ENCODE results near the gene TMEM59L. TPM values are rescaled to one million over a fixed set of nuclear protein-coding genes. Genes with fewer than 3 reads are reported as not detected.
A peak's percentile ranks its signal among the peaks of the same experiment; 100 is the strongest.

TMEM59L gene
- total and polyA plus RNA-seq, 9 of the 15 experiments (the other 6 are each of a cell fraction or from before 2014, with no cell fraction given) = 0.37 TPM; not detected in 8

GRCh38 chr19:18654469-18654868, 41.8 kb downstream of the TMEM59L start (continued):
- TF ChIP-seq RCOR1 (IDR thresholded peaks at IDR 0.05; ENCODE audit: borderline replicate concordance in 1 of 2, low read depth in 2 of 2, low read length in 2 of 2) (no peak), ZSCAN29 (IDR thresholded peaks at IDR 0.05) (no peak), ZEB2 (IDR thresholded peaks at IDR 0.05) (no peak), MBD2 (IDR thresholded peaks at IDR 0.05; ENCODE audit: borderline replicate concordance, low read depth) (no peak), EHMT2 (IDR thresholded peaks at IDR 0.05) (0 out of 2 replicates have a peak, but pooled peaks have one; percentile 33), THAP12 (CRISPR knock-in tag; IDR thresholded peaks at IDR 0.05) (no peak), HMBOX1 (IDR thresholded peaks at IDR 0.05) (no peak), HCFC1 (IDR thresholded peaks at IDR 0.05; ENCODE audit: low read depth, low read length) (no peak), ZNF277 (CRISPR knock-in tag; IDR thresholded peaks at IDR 0.05; ENCODE audit: borderline replicate concordance) (no peak), E4F1 (CRISPR knock-in tag; IDR thresholded peaks at IDR 0.05; ENCODE audit: borderline replicate concordance) (no peak), NFATC3 (IDR thresholded peaks at IDR 0.05) (no peak), ZKSCAN8 (CRISPR knock-in tag; IDR thresholded peaks at IDR 0.05) (no peak), POLR2B (IDR thresholded peaks at IDR 0.05; ENCODE audit: low read depth, partially characterized antibody) (peak; percentile 18), ATF1 (CRISPR knock-in tag; IDR thresholded peaks at IDR 0.05) (no peak), ATF1 (tag; IDR thresholded peaks at IDR 0.05) (no peak), ZNF436 (CRISPR knock-in tag; IDR thresholded peaks at IDR 0.05) (no peak), RBFOX2 (IDR thresholded peaks at IDR 0.05; ENCODE audit: low read depth, low read length) (no peak), ZNF77 (CRISPR knock-in tag; IDR thresholded peaks at IDR 0.05) (no peak), ZNF583 (CRISPR knock-in tag; IDR thresholded peaks at IDR 0.05) (no peak), C11orf30 (IDR thresholded peaks at IDR 0.05; ENCODE audit: low read depth) (no peak), SMAD3 (CRISPR knock-in tag; conservative IDR thresholded peaks at IDR 0.05) (no peak), MLX (CRISPR knock-in tag; conservative IDR thresholded peaks at IDR 0.05) (no peak), ARNT (IDR thresholded peaks at IDR 0.05) (no peak), SUPT5H (IDR thresholded peaks at IDR 0.05) (no peak)
